ENCODE measurements around the gene ACBD6. TPM values are rescaled to one million over a fixed set of nuclear protein-coding genes. Genes with fewer than 3 reads are reported as not detected.
"Not testable (repeated sequence)": the region's sequence is repeated elsewhere in the genome, so short reads cannot be mapped to it uniquely, and the experiment has no call there.

ACBD6 gene
- polyA plus RNA-seq (ENCODE audit: insufficient read length in 3 of 3): 10 to 100 TPM; 67.7 to 80.2 (median 75.3) TPM

- DNase-seq (ENCODE audit: low read depth in 3 of 3, low spot score in 2 of 3): peak; percentile 65 to 76 (median 71)
Measured at GRCh38 chr1:180502361-180503279, at the start of gene ACBD6. Gene ACBD6, minus strand, starts transcription at chr1:180502577. Its CDS starts 311 bp downstream, at chr1:180502266.

DNA sequence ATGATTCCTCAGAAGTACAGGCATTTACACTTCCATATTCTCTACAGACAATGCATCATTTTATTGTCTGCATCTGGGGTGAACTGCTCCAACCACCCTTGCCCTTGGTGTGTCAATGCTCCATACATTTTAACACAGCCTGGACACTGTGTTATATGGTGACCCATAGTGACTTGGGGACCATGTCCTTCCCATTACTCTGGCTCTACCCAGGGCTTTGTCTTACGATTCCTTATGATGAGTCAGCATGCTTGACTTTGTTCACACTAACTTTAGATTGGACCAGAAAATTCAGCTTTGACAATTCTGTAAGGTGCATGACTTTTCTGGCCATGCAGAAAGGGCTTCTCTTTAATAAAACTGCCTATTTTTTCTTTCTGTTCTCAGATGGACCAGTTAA lies 49.6 kb upstream of the ACBD6 start:
- no peak for DNase-seq (ENCODE audit: low read depth in 3 of 3, low spot score in 2 of 3)

GRCh38 chr1:180550241-180550640 lies 47.9 kb upstream of the ACBD6 start:
- DNase-seq (ENCODE audit: low read depth in 3 of 3, low spot score in 2 of 3): no peak

DNA sequence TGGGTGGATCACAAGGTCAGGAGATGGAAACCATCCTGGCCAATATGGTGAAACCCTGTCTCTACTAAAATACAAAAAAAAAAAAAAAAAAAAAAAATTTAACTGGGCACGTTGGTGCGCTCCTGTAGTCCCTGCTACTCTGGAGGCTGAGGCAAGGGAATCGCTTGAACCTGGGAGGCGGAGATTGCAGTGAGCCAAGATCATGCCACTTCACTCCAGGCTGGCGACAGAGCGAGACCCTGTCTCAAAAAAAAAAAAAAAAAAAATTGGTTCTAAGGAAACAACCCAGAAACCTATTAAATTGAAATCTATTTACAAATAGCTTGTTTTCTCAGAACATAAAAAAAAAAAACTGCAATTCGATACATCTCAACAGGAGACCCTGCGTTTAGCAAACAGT lies 47.4 kb upstream of the ACBD6 start:
- not testable (repeated sequence) for DNase-seq (ENCODE audit: low read depth in 3 of 3, low spot score in 2 of 3)

DNA sequence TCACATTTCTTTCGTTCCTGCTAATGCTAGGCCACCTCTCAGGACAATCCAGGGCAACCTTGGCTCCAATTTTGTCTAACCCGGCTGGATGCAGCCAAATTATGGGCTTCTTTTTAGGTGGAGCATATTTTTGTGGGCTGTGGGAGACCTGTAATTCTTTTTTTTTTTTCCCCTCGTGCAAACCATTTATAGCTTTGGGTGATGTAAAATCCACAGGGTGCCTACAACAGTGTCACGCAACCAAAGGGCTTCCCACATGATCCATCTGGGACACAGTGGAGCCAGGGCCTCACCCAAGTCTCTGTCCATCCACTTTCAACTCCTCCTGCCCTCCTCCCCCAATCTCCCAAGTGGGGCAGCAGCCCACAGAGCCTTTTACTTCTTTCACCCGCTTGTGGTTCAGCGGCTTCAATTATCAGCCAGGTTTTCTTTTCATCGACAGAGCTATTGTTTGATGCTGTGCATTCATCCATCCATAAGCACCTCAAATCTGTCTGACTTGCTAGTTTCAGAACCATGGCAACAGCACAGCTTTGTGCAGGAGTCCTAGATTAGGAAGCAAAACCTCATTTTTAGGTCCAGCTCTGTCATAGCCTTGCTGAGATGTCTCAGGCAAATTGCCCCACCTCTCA lies 46.4 kb upstream of the ACBD6 start:
- no peak for DNase-seq (ENCODE audit: low read depth in 3 of 3, low spot score in 2 of 3)

GRCh38 chr1:180545991-180546390 lies 43.6 kb upstream of the ACBD6 start:
- DNase-seq (ENCODE audit: low read depth in 3 of 3, low spot score in 2 of 3): no peak

- no peak for DNase-seq (ENCODE audit: low read depth in 3 of 3, low spot score in 2 of 3)
Measured at GRCh38 chr1:180544050-180544449, 41.7 kb upstream of the ACBD6 start.

DNA sequence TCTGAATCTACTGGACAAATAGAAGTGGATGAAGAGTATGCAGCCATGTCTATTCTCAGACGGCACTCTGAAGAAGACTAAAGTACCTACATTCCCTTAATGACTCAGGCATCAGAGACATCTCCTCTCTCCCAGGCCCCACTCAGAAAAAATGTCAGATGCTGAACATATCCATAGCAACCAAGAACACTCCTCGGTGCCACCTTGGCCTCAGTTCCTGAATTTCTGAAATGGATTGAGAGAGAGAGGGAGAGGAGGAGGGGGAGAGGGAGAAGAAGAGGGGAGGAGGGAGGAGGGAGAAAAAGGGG lies 40.4 kb upstream of the ACBD6 start:
- DNase-seq (ENCODE audit: low read depth in 3 of 3, low spot score in 2 of 3): no peak

- DNase-seq (ENCODE audit: low read depth in 3 of 3, low spot score in 2 of 3): no peak
Measured at GRCh38 chr1:180542113-180542837, 39.9 kb upstream of the ACBD6 start.

GRCh38 chr1:180540697-180541594 lies 38.6 kb upstream of the ACBD6 start:
- DNase-seq (ENCODE audit: low read depth in 3 of 3, low spot score in 2 of 3): no peak

- no peak for DNase-seq (ENCODE audit: low read depth in 3 of 3, low spot score in 2 of 3)
Measured at GRCh38 chr1:180539136-180539535, 36.8 kb upstream of the ACBD6 start.

DNA sequence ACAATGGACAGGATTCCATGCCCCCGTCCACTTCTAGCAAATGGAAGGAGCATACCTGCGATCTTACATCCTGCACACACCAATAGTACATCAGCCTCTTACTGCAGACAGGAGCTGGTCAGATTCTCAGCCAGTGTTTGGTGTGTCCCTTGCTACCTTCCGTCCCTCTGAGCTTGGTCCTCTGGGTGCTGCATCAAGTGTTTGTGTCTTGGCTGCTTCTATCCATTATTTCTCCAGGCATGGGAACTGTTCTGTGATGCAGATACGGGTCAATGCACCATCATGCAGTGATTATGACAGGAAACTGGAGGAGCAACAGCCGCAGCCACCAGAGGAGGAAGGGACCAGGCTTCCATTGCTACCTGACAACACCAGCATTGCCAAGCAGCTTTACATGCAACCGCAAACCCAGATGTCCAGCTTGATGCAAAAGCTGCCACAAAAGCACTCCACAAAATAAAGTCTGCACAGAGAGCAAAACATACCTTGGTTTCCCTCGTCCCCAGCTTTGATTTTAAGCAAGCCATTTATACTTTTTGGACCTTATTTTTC lies 34.5 kb upstream of the ACBD6 start:
- no peak for DNase-seq (ENCODE audit: low read depth in 3 of 3, low spot score in 2 of 3)

DNA sequence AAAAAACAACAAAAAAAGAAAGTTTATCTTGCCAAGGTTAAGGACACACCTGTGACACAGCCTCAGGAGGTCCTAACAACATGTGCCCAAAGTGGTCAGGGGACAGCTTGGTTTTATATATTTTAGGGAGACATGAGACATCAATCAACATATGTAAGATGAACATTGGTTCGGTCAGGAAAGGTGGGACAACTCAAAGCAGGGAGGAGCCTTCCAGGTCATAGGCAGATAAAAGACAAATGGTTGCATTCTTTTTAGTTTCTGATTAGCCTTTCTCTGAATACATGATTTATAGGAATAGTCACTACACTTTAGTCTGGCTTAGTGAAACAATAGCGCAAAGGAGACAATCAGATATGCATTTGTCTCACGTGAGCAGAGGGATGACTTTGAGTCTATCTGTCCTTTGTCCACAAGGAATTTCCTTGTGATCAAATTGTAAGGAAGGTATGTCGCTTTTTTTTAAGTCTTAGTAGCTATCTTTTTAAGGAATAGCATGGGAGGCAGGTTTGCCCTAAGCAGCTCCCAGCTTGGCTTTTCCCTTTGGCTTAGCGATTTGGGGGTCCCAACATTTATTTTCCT lies 33.1 kb upstream of the ACBD6 start:
- no peak for DNase-seq (ENCODE audit: low read depth in 3 of 3, low spot score in 2 of 3)

- no peak for DNase-seq (ENCODE audit: low read depth in 3 of 3, low spot score in 2 of 3)
Measured at GRCh38 chr1:180534214-180534613, 31.8 kb upstream of the ACBD6 start.

DNA sequence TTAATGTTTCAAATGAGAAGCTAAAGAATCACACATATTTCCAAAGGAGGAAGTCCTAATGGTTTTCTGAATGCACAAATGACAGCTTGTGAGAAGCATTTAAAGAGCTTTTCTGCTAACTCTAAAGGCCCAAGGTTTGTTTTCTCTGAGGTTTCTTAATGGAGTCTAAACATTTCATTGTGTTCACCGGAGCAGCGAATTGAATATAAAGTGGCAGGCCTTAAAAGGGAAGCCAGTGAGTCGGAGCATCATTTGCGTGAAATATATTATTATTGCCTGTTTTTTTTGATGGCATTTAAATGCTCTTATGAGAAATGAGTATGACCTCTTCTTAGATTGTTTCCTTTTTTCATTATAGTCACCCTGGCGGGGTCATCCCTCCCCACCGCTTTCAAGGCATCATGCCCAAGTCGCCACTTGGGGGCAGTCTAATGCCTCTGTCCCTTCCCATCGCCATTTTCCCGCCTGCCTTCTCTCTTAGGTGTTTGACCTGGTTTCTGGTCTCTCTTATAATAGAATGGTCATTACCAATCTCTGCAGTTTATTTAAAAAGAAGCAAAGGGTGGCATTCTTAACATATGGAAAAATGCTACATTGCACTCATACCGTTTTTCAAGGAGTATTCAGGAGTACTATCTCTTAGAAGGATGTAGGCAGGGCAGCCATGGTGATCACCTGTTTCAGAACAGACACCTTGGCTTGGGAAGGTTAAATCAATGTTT lies 31.1 kb upstream of the ACBD6 start:
- peak in 2 of 3 donors; percentile 40 to 42 for DNase-seq (ENCODE audit: low read depth in 3 of 3, low spot score in 2 of 3)

- DNase-seq (ENCODE audit: low read depth in 3 of 3, low spot score in 2 of 3): no peak
Measured at GRCh38 chr1:180532854-180533253, 30.5 kb upstream of the ACBD6 start.

DNA sequence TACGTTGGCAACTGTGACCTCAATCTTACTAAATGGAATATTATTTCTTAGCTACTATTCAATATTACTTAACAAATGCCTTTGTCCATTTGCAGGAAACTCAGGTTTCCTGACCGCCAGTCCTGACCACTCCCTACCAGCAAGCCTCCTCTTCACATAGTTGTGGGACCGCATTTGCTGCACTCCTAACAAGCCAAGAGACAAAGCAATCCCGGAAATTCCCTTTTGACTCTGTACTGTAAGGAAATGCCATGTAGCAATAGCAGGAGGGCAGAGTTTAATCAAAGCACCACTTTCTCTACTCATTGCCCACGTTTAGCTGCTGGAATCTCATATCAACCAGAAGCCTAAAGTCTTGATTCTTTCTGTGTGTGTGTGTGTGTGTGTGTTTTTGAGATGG lies 28.1 kb upstream of the ACBD6 start:
- DNase-seq (ENCODE audit: low read depth in 3 of 3, low spot score in 2 of 3): no peak

DNA sequence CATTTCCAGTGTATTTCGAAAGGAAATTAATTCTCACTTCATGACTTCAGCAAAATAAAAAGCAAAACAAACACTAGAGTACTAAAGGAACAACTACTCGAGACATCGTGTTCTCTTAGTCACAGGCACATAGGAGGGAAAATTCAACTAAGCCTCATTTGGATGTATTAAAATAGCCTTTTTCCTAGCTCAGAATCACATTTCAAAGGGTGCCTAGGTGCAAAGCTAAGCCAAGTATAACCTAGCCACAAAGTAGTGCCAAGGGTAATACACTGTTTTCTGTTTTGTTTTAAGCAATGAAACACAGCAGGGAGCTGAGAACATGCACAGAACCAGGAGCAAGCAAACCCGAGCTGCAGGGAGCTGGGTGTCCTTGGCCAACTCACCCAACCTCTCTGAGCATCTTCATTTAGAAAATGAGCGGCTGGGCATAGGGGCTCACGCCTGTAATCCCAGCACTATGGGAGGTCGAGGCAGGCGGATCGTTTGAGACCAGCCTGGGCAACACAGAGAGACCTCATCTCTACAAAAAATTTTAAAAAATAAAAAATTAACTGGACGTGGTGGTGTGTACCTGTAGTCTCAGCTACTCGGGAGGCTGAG lies 26.6 kb upstream of the ACBD6 start:
- DNase-seq (ENCODE audit: low read depth in 3 of 3, low spot score in 2 of 3): no peak

Measured in right renal cortex interstitium (tissue), 3 donors.